ENCODE data around the gene ZNF787.

- TF ChIP-seq POLR2A (IDR thresholded peaks at IDR 0.05; ENCODE audit: low read length), result no peak
- no peak for TF ChIP-seq GATA1 (IDR thresholded peaks at IDR 0.05; ENCODE audit: low read depth, low read length)
Observed at GRCh38 chr19:56106397-56106849, 14.7 kb downstream of the ZNF787 start.

Data from erythroblast (primary cell).